Measurements from ENCODE around the gene HRH1.
A peak's percentile ranks its signal among the peaks of the same experiment; 100 is the strongest.
"Not testable (repeated sequence)": the region's sequence is repeated elsewhere in the genome, so short reads cannot be mapped to it uniquely, and the experiment has no call there.

The HRH1 gene

GRCh38 chr3:11211531-11212298, 57.4 kb downstream of the HRH1 start:
- no peak for DNase-seq

GRCh38 chr3:11212299-11212608, 58.0 kb downstream of the HRH1 start:
- no peak for DNase-seq

- no peak for DNase-seq
Observed at GRCh38 chr3:11212784-11213183, 58.5 kb downstream of the HRH1 start.

- DNase-seq = no peak
Observed at GRCh38 chr3:11213810-11214450, 59.6 kb downstream of the HRH1 start.

- no peak for DNase-seq
Observed at GRCh38 chr3:11214451-11214978, 60.2 kb downstream of the HRH1 start.

- DNase-seq = not testable (repeated sequence)
Observed at GRCh38 chr3:11217370-11217769, 63.1 kb downstream of the HRH1 start.

- DNase-seq = no peak
Observed at GRCh38 chr3:11220230-11220629, 65.9 kb downstream of the HRH1 start.

GRCh38 chr3:11221818-11222415, 67.6 kb downstream of the HRH1 start:
- DNase-seq = no peak

- DNase-seq = no peak
Observed at GRCh38 chr3:11224010-11224409, 69.7 kb downstream of the HRH1 start.

- DNase-seq = no peak
Observed at GRCh38 chr3:11224870-11225229, 70.6 kb downstream of the HRH1 start.

GRCh38 chr3:11226042-11226370, 71.7 kb downstream of the HRH1 start:
- DNase-seq = no peak

- no peak for DNase-seq
Observed at GRCh38 chr3:11228041-11228440, 73.7 kb downstream of the HRH1 start.

- no peak for DNase-seq
Observed at GRCh38 chr3:11230125-11230524, 75.8 kb downstream of the HRH1 start.

GRCh38 chr3:11230832-11231231, 76.5 kb downstream of the HRH1 start:
- no peak for DNase-seq

- DNase-seq = no peak
Observed at GRCh38 chr3:11235385-11235784, 81.1 kb downstream of the HRH1 start.

GRCh38 chr3:11236588-11237461, 82.5 kb downstream of the HRH1 start:
- DNase-seq = peak; percentile 77

- no peak for DNase-seq
Observed at GRCh38 chr3:11238060-11238459, 83.8 kb downstream of the HRH1 start.

- no peak for DNase-seq
Observed at GRCh38 chr3:11238880-11239279, 84.6 kb downstream of the HRH1 start.

GRCh38 chr3:11239796-11240195, 85.5 kb downstream of the HRH1 start:
- no peak for DNase-seq

- DNase-seq = peak; percentile 16
Observed at GRCh38 chr3:11240496-11240895, 86.2 kb downstream of the HRH1 start.

GRCh38 chr3:11244121-11244677, 89.9 kb downstream of the HRH1 start:
- no peak for DNase-seq

- DNase-seq = no peak
Observed at GRCh38 chr3:11245276-11245675, 91.0 kb downstream of the HRH1 start.

All from stimulated activated CD4-positive, alpha-beta T cell treated with anti-CD3 and anti-CD28 coated beads, Interleukin-4, amount 100 ng/mL, for 1 hour (primary cell).